ENCODE results near the gene DYNC1H1. TPM values are rescaled to one million over a fixed set of nuclear protein-coding genes. Genes with fewer than 3 reads are reported as not detected.

Gene DYNC1H1
- total RNA-seq, 1 donor from 2014 or later = 237 TPM

- H3K36me3 Mint-ChIP-seq = no peaks in the 10 kb centered on the region
- DNase-seq (ENCODE audit: low spot score) = no peak
- peaks cover 16% of the 10 kb centered on the region for H3K4me1 ChIP-seq
- no peaks in the 10 kb centered on the region for H3K27me3 Mint-ChIP-seq (ENCODE audit: insufficient read depth, low read depth)
- no peaks in the 10 kb centered on the region for H3K9me3 ChIP-seq (ENCODE audit: low read depth)
- H3K27ac Mint-ChIP-seq = no peak overlapping the region
- H3K9ac ChIP-seq = no peak overlapping the region
- no peak overlapping the region for H3K27ac ChIP-seq
- H3K4me3 Mint-ChIP-seq = no peak overlapping the region
- H3F3A ChIP-seq (ENCODE audit: low read depth) = peaks cover 9% of the 10 kb centered on the region
- H3K4me1 Mint-ChIP-seq = peaks cover 21% of the 10 kb centered on the region
- TF ChIP-seq CTCF (IDR thresholded peaks at IDR 0.05) (no peak), EZH2 (IDR thresholded peaks at IDR 0.05) (no peak), EZH2phosphoT487 (IDR thresholded peaks at IDR 0.05) (no peak)
- no peak overlapping the region for H3K4me2 ChIP-seq
- H3K79me2 ChIP-seq (ENCODE audit: low read depth) = peaks cover 31% of the 10 kb centered on the region
- peaks cover 23% of the 10 kb centered on the region for H4K20me1 ChIP-seq (ENCODE audit: low read depth)
- peaks cover 3% of the 10 kb centered on the region for H3K36me3 ChIP-seq
- H2AFZ ChIP-seq (replicated peaks) = no peak overlapping the region
- H3K9me3 Mint-ChIP-seq = no peaks in the 10 kb centered on the region
- H3K27me3 ChIP-seq = peaks cover 30% of the 10 kb centered on the region
- no peak overlapping the region for H3K4me3 ChIP-seq
Measured at GRCh38 chr14:101962503-101962874, 1.9 kb upstream of the DYNC1H1 start.

- DNase-seq (ENCODE audit: low spot score) = no peak
- Mint-ChIP-seq H3K27me3 (ENCODE audit: insufficient read depth, low read depth) (no peaks in the 10 kb centered on the region), H3K27ac (no peak overlapping the region), H3K9me3 (no peaks in the 10 kb centered on the region), H3K4me1 (peaks cover 23% of the 10 kb centered on the region), H3K4me3 (no peak overlapping the region), H3K36me3 (peaks cover 3% of the 10 kb centered on the region)
- Histone ChIP-seq H3K9me3 (ENCODE audit: low read depth) (no peaks in the 10 kb centered on the region), H3K4me1 (peaks cover 16% of the 10 kb centered on the region), H4K20me1 (ENCODE audit: low read depth) (peaks cover 28% of the 10 kb centered on the region), H3K36me3 (peaks cover 3% of the 10 kb centered on the region), H3F3A (ENCODE audit: low read depth) (peaks cover 9% of the 10 kb centered on the region), H3K4me2 (no peak overlapping the region), H3K9ac (no peak overlapping the region), H3K79me2 (ENCODE audit: low read depth) (peaks cover 36% of the 10 kb centered on the region), H3K27ac (no peak overlapping the region), H3K27me3 (peaks cover 30% of the 10 kb centered on the region), H2AFZ (replicated peaks) (no peak overlapping the region), H3K4me3 (no peak overlapping the region)
- TF ChIP-seq CTCF (IDR thresholded peaks at IDR 0.05) (no peak), EZH2 (IDR thresholded peaks at IDR 0.05) (no peak), EZH2phosphoT487 (IDR thresholded peaks at IDR 0.05) (no peak)
Measured at GRCh38 chr14:101963052-101963451, 1.3 kb upstream of the DYNC1H1 start.

- peaks cover 44% of the 10 kb centered on the region for H3K79me2 ChIP-seq (ENCODE audit: low read depth)
- peaks cover 35% of the 10 kb centered on the region for H4K20me1 ChIP-seq (ENCODE audit: low read depth)
- H2AFZ ChIP-seq (replicated peaks) = peak overlapping the region; percentile 84
- Mint-ChIP-seq H3K27ac (no peak overlapping the region), H3K4me1 (peaks cover 24% of the 10 kb centered on the region), H3K36me3 (peaks cover 3% of the 10 kb centered on the region), H3K9me3 (no peaks in the 10 kb centered on the region), H3K27me3 (ENCODE audit: insufficient read depth, low read depth) (no peaks in the 10 kb centered on the region), H3K4me3 (peak overlapping the region; percentile 86)
- no peak overlapping the region for H3K9ac ChIP-seq
- H3K27ac ChIP-seq = no peak overlapping the region
- no peak for DNase-seq (ENCODE audit: low spot score)
- H3K4me3 ChIP-seq = peak overlapping the region; percentile 85
- H3K4me1 ChIP-seq = peaks cover 16% of the 10 kb centered on the region
- no peak for TF ChIP-seq EZH2 (IDR thresholded peaks at IDR 0.05)
- no peak for TF ChIP-seq EZH2phosphoT487 (IDR thresholded peaks at IDR 0.05)
- TF ChIP-seq CTCF (IDR thresholded peaks at IDR 0.05) = no peak
- no peaks in the 10 kb centered on the region for H3K9me3 ChIP-seq (ENCODE audit: low read depth)
- H3K4me2 ChIP-seq = peak overlapping the region; percentile 78
- H3K36me3 ChIP-seq = peaks cover 3% of the 10 kb centered on the region
- H3K27me3 ChIP-seq = peaks cover 30% of the 10 kb centered on the region
- peaks cover 9% of the 10 kb centered on the region for H3F3A ChIP-seq (ENCODE audit: low read depth)
Measured at GRCh38 chr14:101963656-101964296, 597 bp upstream of the DYNC1H1 start.
